T-helper 1 cell treated with Interleukin-12 subunit alpha and Interleukin-12 subunit beta and Interleukin-4 antibody, amounts not matched to agents 30 ng/mL and 1 ng/mL, for 36 hours (primary cell): ENCODE measurements around the gene MAPK7. TPM values are rescaled to one million over a fixed set of nuclear protein-coding genes. Genes with fewer than 3 reads are reported as not detected.

Experiments
- intact Hi-C: fragments of 100-400 bp; cut with micrococcal nuclease; formaldehyde crosslinking; loops from one replicate; pipeline ENCODE4 v1.15.1; 2024
- total RNA-seq: library from RNA; stranded (reverse); gene quantifications from 2 replicates; pipeline ENCODE4 v1.2.3, GENCODE V29; 2022

The MAPK7 gene
- total RNA-seq, 1 donor from 2014 or later: 32.1 TPM

DNA sequence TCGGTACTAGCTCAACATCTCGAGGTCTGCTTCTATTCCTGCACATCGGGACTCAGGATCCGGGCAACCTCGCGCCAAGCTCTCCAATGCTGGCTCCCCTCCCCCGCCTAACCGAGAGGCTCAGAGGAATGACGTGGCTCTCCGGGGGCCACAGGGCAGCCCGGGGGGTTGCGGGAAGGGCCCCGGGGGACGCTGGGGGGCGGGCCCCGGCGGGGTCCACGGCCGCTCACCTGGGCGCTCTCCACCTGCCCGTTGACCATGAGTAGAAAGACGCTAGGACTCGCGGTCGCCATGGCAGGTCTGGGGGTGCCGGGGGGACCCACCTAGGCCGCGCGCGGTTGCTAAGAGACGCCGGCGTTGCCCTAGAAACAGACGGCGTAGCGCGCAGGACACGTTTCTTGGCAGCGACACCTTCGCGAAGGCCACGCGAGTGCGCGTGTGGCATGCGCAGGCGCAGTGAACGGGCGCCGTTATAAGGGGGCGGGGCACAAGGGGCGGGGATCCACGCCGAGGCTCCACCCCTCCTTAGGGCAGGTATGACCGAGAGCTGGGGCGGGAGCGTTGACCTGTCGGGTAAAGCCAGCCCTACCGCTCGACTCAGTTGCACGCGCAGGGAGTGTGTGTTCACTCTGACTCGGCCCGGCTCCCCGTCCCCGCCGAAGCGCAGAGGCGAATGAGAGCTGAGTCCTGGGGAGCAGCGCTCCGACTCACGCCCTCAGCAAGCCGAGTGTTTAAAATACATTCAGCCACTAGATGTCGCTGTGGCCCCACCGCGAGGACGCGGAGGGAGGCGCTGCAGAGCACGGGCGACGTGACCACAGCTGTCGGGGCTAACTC lies 15.8 kb upstream of the MAPK7 start, which contains the start of gene B9D1:
Gene B9D1 (minus strand): TSS at position 447 of the 837 bp plus-strand sequence. CDS start 154 bp downstream, at position 293.
- intact Hi-C loops: loop anchor here (1.0 to 5.0 kb wide), 11 partner anchors 15 to 645 kb away; partner anchors contain the start of genes AKAP10, ALDH3A2, PRPSAP2 and SPECC1

GRCh38 chr17:19363114-19363438 lies 15.2 kb upstream of the MAPK7 start:
- intact Hi-C loops: loop anchor here (2.0 to 5.0 kb wide), 4 partner anchors 56 to 644 kb away; partner anchors contain the start of genes PRPSAP2 and SPECC1

DNA sequence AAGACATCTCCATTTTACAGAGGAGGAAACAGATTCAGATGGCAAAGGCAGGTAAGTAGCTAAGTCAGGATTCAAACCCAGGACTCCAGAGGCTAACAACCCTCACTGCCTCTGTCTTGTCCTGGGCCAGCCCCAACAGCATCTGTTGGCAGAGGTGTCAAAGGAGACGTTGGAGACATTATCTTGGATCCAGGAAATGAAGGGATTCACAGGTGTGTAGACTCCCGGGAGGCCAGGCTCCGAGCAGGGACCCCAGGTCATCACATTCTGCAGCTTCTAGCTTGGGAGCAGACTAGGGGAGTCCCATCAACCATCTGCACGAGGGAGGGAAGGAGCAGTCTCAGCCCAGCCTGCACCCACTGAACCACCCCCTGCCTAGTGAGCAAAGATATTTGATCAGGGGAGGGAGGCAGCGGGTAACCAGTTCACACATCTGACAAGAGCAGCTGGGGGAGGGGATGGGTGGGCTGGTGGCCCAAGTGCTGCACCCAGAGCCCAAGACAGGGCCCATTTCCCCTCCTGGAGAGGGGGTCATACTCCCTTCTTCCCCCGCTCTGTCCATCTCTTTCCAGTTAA lies 14.8 kb upstream of the MAPK7 start:
- intact Hi-C loops: loop anchor here (2.0 to 5.0 kb wide), 4 partner anchors 56 to 644 kb away; partner anchors contain the start of genes PRPSAP2 and SPECC1

DNA sequence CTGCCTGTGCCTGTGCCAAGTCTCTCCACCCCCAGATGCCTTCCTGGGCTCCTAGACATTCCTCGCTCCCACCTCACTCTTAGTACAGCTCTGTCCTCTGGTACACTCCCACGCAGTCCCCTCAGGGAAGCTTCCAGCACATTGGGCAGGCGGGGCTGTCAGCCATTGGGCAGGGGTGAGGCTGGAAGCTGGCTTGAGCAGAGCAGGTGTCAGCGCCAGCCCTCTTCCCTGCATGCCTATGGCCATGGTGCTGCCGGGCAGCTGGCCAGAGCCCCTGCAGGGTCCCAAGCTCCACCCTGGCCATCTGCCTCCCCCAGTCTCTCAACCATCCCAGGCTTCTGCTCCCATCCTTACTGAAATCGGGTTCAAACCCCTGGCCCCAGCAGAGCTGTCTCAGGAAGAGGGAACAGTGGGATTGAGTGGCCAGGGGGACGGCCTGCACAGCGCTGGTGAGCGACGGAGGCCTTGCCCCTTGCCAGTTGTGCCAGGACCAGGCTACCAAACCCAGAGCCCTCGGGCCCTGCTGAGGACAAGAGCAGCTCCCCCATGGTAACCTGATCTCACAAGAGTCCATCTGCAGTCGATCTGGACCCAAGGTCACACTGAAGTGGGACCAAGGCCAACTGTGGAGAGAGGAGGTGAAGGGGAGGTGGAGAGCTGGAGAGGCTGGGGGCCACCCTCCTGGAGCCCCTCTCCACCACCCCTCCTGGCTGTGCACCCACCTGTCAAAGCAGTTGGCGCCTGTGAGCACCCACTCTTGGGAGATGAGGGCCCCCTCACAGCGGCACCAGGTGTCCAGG lies 13.4 kb upstream of the MAPK7 start:
- intact Hi-C loops: loop anchor here (5.0 kb wide), 3 partner anchors 58 to 642 kb away; partner anchors contain the start of genes PRPSAP2 and SPECC1

DNA sequence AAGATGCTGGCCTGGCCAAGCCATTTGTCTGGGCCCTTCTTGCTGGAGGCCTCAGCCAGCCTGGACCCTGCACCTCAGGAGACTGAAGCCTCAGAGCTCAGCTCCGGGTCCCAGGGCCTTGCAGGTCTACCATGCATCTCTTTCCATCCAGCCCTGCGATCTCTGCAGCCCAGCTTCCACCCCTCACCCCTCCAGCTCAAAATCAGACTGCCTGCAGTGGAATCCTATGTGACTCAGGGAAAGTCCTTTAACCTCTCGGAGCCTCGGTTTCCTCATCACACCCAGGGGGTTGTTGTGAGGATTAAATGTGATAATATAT lies 12.8 kb upstream of the MAPK7 start:
- intact Hi-C loops: no loop called here

GRCh38 chr17:19365833-19366636 lies 12.3 kb upstream of the MAPK7 start:
- intact Hi-C loops: no loop called here

DNA sequence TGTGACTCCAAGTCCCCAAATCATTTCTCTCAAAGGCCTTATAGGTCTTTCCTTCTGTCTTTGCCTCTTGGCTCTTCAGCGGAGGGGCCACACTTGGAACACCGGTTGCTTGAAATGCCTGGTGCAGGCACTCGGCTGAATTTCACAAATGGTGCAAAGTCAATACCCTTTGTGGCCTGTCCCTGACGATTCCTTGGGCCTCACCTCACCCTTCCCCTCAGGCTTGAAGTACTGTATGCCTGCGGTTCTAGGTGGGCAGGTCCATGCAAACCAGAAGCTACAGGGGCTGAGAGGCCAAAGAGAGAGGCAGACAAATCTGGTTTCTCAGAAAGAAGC lies 11.7 kb upstream of the MAPK7 start:
- intact Hi-C loops: no loop called here

DNA sequence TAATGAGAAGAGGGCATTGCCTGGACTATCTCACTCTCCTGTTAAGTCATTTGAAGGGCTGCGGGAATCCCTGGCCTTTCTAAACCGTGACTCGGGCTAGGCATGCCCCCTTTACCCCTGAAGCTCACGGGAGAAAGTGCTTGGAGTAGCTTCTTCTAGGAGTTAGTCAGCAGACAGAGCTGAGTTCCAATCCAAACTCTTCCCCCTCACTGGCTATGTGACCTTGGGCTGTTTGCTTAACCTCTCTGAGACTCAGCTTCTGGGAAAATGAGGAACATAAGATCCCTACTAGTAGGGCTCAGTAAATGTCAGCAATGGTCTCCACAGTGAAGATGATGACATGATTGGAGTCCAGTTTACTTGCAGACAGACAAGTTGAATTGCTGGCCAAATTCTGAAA lies 10.1 kb upstream of the MAPK7 start:
- intact Hi-C loops: no loop called here

DNA sequence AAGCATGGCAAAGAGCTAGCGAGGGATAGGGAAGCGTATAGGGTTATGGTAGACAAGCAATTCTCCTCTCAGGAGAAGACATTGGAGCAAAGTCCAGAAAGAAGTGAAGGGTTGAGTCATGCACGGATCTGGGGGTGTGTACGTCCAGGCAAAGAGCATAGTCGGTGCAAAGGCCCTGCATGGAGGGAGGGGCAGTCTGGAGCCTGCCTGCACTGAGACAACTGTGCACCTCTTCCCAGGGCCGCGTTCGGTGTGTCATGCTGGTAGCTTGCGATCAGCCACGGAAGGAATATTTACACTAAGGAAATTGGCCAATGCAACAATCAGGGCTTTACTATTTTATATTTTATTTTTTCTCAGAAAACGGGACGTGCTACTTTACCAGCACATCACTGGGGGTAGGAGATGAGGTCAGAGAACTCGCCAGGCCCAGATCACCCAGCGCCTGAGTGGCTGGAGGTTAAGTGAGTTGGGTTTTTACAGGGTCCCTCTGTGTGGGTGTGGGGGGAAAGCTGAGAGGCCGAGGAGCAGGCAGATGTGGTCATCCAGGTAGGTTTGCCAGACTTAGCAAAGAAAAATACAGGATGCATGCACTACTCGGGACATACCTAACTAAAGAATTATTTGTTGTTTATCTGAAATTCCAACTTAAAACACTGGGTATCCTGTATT lies 9.1 kb upstream of the MAPK7 start:
- intact Hi-C loops: no loop called here

DNA sequence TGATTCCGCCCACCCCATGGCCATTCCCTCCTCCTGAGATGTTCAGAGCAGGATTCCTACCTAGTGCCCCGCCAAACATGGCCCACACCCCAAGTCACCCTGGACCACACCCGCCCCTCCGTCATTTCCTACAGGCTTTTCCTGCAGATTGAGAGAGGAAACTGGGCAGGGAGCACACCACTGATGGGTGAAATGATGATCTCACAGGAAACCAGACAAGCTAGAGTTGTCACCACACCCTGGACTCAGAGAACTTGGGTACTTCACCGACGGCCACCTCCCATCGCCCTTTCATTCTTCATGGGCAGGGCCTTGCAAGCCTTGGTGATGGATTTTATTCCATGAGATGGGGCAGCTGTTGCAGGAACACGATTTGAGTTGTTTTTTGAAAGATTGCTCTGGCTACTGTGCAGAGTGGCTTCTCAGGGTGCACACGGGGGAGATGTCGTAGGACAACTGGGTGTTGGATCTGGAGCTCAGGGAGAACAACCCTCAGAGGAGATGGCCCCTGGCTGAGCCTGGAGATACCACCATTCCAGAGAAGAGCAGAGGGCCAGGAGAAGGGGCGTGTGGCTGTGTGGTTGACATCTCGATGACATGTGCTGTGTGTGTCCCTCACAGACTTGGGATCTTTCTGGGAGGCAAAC lies 8.3 kb upstream of the MAPK7 start:
- intact Hi-C loops: loop anchor here (1.0 kb wide), 1 partner anchor 8 kb away; the partner anchor contains the start of gene MAPK7

GRCh38 chr17:19370493-19370960 lies 7.8 kb upstream of the MAPK7 start:
- intact Hi-C loops: loop anchor here (1.0 kb wide), 1 partner anchor 8 kb away; the partner anchor contains the start of gene MAPK7

- intact Hi-C loops: no loop called here
Observed at GRCh38 chr17:19371259-19372010, 6.9 kb upstream of the MAPK7 start.

- intact Hi-C loops: no loop called here
Observed at GRCh38 chr17:19372011-19372370, 6.3 kb upstream of the MAPK7 start.

GRCh38 chr17:19372439-19372838 lies 5.9 kb upstream of the MAPK7 start:
- intact Hi-C loops: no loop called here

GRCh38 chr17:19372866-19373504 lies 5.3 kb upstream of the MAPK7 start:
- intact Hi-C loops: no loop called here

GRCh38 chr17:19374136-19374535 lies 4.2 kb upstream of the MAPK7 start:
- intact Hi-C loops: no loop called here

GRCh38 chr17:19375732-19376131 lies 2.6 kb upstream of the MAPK7 start:
- intact Hi-C loops: loop anchor here (5.0 kb wide), 4 partner anchors 602 to 1783 kb away; partner anchors contain the start of genes AKAP10, ALKBH5 and PEMT

GRCh38 chr17:19376811-19377210 lies 1.5 kb upstream of the MAPK7 start:
- intact Hi-C loops: loop anchor here (1.0 to 5.0 kb wide), 6 partner anchors 15 to 1785 kb away; partner anchors contain the start of genes AKAP10, ALKBH5, B9D1 and PEMT
